ENCODE data around the gene CLIC1.

DNA sequence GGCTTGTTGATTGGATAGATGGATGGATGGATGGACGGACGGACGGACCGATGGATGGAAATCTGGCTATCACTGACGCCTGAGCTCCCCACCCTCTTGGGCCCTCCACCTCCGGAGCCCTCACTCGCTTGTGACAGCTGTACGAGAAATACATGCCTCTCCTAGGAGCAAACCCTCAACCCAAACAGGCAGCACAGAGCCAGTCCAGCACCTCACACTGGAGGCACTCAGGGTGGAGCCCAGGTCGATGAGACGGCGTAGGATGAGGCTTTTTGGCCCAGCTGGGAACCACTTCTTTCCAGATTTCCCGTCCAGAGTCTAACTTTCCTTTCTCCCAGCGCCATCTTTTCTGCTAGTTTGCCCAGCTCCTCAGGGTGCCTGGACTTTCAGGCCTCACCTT lies 52.7 kb downstream of the CLIC1 start:
- no peak for TF ChIP-seq EZH2 (IDR thresholded peaks at IDR 0.05; ENCODE audit: low read depth, unreplicated experiment)
- TF ChIP-seq, protein P1, sequence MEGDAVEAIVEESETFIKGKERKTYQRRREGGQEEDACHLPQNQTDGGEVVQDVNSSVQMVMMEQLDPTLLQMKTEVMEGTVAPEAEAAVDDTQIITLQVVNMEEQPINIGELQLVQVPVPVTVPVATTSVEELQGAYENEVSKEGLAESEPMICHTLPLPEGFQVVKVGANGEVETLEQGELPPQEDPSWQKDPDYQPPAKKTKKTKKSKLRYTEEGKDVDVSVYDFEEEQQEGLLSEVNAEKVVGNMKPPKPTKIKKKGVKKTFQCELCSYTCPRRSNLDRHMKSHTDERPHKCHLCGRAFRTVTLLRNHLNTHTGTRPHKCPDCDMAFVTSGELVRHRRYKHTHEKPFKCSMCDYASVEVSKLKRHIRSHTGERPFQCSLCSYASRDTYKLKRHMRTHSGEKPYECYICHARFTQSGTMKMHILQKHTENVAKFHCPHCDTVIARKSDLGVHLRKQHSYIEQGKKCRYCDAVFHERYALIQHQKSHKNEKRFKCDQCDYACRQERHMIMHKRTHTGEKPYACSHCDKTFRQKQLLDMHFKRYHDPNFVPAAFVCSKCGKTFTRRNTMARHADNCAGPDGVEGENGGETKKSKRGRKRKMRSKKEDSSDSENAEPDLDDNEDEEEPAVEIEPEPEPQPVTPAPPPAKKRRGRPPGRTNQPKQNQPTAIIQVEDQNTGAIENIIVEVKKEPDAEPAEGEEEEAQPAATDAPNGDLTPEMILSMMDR (conservative IDR thresholded peaks at IDR 0.05; ENCODE audit: low read depth in 2 of 2): no peak
- TF ChIP-seq, protein P2, sequence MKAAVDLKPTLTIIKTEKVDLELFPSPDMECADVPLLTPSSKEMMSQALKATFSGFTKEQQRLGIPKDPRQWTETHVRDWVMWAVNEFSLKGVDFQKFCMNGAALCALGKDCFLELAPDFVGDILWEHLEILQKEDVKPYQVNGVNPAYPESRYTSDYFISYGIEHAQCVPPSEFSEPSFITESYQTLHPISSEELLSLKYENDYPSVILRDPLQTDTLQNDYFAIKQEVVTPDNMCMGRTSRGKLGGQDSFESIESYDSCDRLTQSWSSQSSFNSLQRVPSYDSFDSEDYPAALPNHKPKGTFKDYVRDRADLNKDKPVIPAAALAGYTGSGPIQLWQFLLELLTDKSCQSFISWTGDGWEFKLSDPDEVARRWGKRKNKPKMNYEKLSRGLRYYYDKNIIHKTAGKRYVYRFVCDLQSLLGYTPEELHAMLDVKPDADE (IDR thresholded peaks at IDR 0.05): no peak
- no peak for TF ChIP-seq POLR2AphosphoS5 (IDR thresholded peaks at IDR 0.05; ENCODE audit: low read depth)
- no peak for TF ChIP-seq EZH2phosphoT487 (IDR thresholded peaks at IDR 0.05; ENCODE audit: unreplicated experiment)
- TF ChIP-seq, protein P3, sequence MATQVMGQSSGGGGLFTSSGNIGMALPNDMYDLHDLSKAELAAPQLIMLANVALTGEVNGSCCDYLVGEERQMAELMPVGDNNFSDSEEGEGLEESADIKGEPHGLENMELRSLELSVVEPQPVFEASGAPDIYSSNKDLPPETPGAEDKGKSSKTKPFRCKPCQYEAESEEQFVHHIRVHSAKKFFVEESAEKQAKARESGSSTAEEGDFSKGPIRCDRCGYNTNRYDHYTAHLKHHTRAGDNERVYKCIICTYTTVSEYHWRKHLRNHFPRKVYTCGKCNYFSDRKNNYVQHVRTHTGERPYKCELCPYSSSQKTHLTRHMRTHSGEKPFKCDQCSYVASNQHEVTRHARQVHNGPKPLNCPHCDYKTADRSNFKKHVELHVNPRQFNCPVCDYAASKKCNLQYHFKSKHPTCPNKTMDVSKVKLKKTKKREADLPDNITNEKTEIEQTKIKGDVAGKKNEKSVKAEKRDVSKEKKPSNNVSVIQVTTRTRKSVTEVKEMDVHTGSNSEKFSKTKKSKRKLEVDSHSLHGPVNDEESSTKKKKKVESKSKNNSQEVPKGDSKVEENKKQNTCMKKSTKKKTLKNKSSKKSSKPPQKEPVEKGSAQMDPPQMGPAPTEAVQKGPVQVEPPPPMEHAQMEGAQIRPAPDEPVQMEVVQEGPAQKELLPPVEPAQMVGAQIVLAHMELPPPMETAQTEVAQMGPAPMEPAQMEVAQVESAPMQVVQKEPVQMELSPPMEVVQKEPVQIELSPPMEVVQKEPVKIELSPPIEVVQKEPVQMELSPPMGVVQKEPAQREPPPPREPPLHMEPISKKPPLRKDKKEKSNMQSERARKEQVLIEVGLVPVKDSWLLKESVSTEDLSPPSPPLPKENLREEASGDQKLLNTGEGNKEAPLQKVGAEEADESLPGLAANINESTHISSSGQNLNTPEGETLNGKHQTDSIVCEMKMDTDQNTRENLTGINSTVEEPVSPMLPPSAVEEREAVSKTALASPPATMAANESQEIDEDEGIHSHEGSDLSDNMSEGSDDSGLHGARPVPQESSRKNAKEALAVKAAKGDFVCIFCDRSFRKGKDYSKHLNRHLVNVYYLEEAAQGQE (IDR thresholded peaks at IDR 0.05; ENCODE audit: unreplicated experiment): no peak
- TF ChIP-seq JUNB (IDR thresholded peaks at IDR 0.05; ENCODE audit: unreplicated experiment): no peak
- no peak for TF ChIP-seq ZNF331 (CRISPR knock-in tag; IDR thresholded peaks at IDR 0.05; ENCODE audit: low read depth)
- TF ChIP-seq NANOG (IDR thresholded peaks at IDR 0.05; ENCODE audit: borderline replicate concordance): no peak
- TF ChIP-seq STAT1 (IDR thresholded peaks at IDR 0.05; ENCODE audit: unreplicated experiment): no peak
- TF ChIP-seq CREB1 (CRISPR knock-in tag; IDR thresholded peaks at IDR 0.05; ENCODE audit: low read depth): no peak
